ENCODE data around the gene PHF21B.

PHF21B gene

DNA sequence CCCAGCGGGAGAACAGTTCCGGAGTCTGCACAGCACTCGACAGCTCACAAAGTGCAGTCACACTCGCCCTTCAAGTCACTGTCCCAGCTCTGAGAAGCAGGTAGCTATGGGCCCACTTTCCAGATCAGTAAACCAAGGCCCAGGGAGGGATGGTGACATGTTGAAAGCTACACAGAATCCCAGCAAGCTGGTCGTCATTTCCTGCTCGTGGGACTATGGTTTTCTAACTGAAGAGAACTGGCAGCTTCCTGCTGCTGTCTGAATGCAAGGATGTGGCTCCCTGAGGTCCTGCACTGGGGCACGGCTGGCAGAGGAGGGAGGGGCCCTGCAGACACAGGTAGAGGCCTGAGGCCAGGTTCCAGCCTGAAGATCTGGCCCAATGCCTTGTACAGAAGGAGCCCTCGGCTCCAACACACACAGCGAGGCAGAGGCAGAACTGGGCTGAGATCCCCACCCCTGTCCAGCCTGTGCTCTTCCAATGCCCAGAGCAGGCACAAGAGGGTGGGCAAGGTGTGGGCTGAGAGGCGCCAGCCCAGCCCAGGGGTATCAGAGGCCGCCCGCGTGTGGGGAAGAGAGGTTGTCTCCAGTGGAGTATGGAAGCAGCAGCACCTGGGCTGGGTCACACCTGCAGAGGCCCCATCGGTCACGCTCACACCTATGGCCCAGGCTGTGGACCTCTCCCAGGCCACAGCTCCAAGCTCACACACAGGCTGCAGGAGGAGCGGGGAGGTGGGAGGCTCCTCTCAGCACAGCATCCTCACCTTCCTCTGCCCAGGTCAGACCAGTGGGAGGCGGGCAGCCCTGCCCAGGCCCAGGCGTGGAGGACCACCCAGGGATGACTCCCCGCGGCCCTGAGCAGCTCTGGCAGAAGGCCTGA lies 119.2 kb downstream of the PHF21B start:
- no peak for FAIRE-seq

DNA sequence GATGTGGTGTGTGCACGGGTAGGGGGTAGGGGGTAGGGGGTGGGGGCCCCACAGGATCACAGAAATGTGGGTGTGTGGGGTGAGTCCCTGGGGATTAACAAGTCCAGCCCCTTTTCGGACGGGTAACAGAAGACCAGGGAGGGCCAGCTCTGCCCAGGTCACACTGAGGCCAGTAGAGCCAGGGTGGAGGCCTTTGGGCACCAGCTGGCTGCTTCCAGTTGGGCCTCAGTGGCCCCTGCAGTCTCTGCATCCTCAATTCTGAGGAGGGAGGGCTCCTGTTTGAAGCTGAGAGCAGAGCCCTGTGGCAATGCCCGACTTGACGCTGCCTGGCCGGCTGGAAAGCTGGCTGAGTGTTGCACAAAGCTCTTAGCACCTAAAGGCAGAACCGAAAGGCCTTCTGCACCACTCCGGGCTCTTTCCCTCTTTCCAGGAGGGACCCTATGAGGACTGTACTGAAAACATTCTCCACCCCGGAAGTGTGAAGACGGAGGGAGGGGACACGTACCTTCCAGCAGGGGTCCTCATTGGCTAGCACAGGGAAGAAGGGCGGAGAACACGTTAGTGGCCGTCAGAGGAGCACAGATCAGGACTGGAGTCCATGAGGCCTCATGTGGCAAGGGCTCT lies 120.4 kb downstream of the PHF21B start:
- no peak for FAIRE-seq

DNA sequence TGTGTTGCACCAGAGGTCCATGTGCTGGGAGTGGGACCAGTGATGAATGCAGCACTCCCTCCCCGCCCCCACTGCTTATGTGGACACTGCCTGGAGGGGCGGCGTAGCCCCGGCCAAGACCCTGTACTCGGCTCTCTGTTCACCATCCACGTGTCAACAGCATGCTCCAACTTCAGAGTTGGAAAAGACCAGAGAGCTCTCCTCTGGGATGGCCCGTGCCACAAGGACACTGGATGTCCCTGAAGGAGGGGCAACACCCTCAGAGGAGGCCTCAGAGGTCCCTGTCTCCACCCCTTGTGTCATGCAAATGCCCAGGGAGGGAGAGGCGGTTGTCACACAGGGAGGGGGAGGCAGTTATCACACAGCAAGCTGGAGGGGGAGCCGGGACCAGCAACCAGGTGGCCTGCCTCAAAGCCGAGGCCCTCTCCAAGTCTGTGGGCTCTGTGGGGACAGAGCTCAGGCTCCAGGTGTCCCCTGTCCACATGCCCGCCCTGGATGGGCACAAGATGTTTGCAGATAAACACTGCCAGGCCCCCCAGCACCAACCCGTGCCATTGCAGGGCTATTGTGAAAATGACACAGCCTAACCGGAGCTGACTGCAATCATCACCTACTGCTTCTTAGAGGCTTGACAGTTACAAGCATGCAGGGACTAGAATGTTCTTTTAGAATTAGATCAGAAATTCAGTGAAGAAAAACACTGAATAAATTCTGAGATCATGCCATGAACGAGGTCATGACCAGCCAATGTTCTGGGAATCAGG lies 121.1 kb downstream of the PHF21B start:
- no peak for FAIRE-seq

DNA sequence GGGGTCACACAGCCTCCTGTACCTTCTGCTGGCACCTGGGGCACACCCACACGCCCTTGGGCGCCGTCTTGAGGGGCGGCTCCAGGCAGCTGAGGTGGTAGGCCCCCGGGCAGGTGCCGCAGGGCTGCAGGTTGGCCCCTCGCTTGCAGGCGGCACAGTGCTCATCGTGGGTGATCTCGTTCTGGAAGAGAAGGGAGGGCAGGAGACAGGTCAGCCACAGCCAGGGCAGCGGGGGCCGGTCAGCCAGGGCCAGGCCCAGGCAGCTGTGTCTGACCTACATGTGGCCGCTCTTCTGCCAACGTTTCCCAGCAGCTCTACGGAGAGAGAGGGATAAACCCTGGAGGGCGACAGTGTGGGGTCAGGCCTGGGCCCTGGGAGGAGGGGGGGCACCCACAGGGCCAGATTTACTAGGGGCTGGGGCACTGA lies 121.9 kb downstream of the PHF21B start:
- no peak for FAIRE-seq

DNA sequence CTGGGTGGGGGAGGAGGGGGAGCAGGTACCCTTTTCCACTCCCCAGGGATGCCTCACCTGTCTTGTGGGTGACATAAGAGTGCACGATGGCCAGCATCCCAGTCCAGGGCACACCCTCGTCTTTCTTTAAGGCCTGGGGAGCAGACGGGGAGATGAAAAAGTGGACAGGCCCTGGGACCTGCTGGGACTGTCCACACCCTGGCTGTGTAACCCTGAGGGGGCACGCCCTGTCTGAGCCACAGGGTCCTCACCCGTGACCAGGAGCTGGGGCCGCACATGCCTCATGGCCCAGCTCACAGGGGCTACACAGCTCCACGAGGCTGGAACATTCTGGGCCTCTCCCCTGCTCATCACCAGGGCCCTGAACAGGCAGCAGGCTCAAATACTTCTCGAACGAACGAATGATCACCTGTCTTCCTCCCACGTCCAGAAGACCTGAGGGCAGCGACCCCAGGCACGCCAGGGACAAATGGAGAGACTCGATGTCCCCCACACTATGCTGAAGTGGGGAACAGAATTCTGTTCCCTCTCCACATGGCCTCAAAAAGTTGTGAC lies 123.9 kb downstream of the PHF21B start:
- no peak for FAIRE-seq

DNA sequence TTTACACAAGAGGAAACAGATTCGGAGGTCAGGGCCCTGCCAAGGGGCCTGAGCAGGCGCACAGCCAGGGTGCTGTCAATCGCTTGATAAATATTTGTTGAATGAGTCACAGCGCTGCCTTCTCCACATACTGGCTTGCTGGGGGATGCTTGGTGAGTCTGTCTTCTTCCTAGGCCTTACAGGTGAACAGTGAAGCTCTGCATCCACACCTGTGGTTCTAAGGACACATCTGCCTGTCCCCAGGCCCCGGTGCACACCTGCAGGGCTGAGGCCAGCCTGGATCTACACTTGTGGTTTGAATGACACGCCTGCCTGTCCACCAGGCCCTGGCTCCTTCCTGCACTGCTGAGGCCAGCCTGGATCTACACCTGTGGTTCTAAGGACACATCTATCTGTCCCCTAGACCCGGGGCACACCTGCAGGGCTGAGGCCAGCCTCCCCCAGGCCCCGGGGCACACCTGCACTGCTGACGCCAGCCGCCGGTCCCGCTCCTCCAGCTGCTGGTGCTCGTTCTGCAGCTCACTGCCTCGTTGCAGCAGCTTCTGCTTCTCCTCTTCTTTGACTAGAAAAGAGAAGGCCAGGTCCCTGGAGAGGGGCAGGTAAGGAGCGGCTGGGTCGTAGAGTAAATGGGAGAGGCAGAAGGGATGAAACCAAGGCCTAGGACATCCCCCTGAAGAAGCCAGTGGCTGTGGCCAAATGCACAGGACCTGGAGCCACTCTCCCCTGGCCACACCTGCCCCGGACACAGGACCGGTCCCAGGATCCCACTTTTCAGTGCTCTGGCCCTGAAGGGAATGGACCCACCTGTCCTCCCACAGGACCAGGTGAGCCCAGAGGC lies 124.6 kb downstream of the PHF21B start:
- FAIRE-seq: no peak

DNA sequence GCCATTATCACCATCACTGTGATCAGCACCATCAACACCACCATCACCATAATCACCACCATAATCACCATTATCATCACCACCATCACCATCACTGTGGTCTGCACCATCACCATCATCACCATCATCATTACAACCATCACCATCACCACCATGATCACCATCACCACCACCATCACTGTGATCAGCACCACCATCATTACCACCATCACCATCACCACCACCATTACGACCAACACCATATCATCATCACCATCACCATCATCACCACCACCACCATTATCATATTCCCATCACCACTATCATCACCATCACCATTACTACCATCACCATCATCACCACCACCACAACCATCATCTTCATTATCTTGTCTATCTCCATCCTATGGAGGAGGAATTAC lies 125.2 kb downstream of the PHF21B start:
- FAIRE-seq: no peak

DNA sequence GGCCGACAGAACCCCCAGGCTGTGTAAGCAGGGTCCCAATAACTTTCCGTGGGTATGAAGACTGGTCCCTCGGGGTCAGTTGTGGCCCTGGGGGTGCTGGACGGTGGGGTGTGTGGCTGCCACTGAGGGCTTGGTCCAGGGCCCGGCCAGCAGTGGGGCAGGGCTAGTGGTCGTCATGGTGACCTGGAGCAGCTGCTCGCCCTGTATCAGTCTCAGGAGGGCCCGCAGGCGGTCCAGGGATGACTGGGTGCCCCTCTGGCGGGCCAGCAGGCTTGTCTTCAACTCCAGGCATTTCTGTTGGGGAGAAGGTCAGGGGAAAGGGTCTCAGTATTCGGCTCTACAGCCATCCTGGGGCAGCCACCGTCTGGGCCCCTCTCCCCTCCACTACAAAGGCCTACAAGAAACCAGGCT lies 126.8 kb downstream of the PHF21B start:
- no peak for FAIRE-seq

DNA sequence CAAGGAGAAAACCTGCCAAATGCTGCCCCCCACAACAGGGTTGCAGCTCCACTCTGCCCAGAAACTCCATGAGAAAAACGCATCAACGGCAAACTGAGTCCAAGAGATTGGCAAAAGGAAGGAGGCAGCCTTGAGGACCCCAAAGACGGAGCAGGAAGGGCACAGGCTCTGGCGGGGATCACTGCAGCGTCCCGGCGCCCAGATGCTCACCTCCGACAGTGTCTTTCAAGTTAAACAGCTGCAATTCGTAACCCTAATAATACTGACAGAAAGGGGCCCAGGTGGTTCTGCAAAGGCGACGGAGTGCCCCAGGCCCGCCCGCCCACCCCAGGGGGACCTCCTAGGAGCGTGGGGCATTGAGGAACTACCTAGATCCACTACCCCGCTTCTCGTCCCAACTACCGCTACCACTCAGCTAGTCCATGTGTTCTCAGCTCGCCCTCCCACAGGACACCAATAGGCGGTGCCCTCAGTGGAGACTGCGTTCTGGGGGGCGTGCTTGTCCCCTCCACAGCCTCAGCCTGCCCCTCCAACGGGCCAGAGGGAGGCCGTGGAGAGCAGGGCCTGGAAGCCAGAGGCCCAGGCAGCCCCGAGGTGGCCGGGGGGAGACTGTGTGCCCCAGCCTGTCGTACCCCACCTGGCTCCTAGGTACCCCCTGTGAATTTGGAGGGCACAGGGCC lies 127.4 kb downstream of the PHF21B start:
- no peak for FAIRE-seq

DNA sequence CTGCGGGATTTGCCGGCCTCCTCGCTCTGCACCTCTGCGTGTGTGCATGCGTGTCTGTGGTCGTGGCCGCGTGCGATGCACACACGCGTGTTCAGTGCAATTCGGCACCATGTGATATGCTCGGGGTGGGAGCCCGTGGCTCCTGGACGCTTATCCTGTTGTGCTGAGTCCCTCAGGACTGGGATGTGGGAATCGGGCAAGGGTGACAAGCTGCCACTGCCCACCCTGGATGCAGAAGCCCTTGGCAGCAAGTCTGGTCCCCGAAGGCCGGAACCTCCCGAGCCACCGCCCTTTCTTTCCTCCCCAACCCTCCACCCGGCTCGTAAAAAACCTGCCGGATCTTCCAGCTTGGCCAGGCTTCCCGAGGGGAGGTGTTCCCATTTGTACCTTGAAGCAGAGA lies 128.2 kb downstream of the PHF21B start:
- FAIRE-seq: no peak

DNA sequence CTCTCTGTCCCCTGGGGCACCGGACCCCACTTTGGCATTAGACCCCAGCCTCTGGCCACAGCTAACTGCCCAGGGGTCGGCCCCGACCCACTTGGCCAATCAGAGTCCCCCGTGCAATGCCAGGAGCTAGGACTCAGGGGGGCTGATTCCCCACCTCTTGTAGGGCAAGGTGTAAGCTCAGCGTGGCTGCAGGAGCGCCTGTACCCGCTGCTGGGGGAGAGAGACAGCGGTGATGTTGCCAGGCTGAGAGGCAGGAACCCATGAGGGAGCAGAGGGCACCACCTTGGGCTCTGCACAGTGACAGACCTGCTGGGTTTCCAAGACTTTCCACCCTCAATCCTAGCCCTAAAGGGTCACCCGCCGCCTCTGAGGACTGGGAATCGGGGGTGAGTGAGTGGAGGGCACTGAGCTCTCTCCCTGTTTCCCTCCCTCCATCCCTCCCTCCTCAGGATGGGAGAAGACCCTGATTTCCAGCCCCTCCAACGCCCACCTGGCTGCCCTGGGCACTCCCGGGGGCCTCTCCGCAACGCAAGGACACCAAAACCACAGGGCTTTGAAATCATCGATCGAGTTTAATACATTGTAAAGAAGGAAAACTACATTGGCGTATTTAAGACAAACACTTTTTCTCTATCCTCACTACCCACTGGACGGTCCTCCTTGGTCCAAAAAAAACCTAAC lies 129.1 kb downstream of the PHF21B start:
- FAIRE-seq: no peak

DNA sequence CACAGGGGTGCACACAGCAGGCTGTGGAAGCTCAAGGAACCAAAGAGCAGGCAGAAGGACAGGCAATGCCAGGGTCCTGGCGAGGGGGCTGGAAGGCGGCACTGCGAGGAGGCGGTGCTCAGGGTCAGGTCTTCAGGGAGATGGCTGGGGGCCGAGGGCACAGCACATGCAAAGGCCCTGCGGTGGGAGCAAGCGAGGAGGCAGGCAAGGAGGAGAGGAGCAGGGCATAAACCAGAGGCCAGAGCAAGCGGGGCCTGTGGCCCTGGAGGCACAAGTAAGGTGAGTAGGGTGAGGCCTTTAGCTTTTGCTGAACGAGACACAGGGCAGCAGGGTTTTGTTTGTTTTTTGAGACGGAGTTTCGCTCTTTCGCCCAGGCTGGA lies 130.5 kb downstream of the PHF21B start:
- FAIRE-seq: no peak

DNA sequence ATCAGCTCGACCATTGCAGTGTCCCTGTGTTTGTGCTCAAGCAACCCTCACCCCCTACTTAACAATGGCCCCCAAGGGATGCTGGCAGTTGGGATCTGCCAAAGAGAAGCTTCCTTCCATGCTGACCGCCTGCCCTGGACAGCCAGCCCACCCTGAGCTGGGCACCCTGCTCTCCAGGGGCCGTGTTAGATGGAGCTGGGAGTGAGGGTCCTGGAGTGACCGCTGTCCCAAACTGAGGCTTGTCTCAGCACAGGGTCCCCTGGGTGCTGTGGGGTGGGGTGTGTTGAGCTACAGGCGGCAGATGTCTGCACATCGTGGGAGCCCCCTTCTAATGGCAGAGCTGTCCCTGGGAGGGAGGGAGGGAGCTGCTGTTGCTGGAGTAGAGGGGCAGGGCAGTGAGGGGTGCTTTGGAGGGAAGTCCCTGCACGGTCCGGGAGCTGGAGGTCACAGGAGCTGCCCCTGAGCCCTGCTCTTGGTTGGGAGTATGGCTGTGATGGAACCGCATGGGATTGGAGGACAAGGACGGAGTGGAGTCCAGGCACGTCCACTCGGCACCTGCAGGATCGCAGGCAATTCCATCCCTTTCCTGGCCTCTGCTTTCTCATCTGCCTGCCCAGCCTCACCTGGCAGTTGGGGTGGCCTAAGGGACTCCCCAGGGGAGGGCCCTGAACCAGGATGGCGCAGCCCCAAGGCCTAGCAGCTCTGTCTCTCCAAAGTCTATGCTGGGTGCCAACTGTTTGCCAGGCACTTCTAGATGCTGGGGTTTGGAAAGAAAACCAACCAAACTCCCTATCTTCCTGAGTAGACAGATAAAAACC lies 131.1 kb downstream of the PHF21B start:
- FAIRE-seq: no peak

DNA sequence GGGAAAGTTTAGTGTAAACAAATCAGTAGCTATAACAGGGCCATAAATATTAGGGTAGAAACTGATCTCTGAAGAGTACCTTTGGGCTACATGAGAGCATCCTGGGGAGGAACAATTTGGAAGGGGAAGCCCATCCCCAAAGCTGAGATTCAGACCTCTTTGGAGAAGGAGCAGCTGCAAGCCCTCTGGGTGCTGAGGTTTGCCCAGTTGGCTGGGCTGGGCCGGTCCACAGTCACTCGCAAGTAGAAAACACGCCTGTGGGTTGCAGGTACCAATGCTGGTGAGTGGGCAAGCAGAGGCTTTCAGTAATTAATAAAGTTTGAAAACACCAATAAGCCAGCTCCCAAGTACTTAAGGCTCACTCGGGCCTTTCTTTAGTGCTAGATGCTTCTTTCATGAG lies 132.9 kb downstream of the PHF21B start:
- no peak for FAIRE-seq

DNA sequence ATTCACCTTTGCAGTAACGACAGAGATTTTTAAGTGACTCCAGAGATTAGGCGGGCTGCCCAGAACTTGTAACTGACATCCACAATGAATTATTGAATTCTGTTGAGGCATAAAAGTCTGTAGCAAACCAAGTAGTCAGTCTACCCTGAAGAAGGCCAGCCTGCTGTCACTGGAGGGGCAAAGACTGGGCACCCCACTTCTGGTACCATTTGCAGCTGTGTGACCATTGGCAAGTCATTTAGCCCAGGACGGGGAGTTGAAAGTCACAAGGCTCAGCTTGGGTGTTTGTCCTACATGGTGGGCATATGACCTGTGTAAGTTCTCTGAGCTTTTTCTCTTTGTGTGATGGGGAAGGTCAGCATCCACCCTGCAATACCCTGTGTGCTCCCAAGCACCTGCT lies 138.0 kb downstream of the PHF21B start:
- no peak for FAIRE-seq

DNA sequence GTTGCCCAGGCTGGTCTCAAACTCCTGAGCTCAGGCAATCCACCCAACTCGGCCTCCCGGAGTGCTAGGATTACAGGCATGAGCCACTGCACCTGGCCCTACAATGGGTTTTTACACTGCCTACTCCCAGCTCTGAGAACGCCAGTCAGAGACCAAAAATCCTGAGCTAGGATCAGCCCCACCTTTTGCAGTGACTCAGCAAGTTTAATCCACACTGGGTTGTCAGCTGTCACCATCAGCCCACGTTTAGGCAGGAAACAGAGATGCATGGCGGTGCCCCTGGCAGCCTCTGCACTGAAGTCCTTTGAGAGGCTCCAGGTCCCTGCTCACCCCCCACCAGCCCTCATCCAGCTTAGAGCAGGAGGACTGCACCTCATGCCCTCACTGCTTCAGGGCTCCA lies 139.8 kb downstream of the PHF21B start:
- no peak for FAIRE-seq

DNA sequence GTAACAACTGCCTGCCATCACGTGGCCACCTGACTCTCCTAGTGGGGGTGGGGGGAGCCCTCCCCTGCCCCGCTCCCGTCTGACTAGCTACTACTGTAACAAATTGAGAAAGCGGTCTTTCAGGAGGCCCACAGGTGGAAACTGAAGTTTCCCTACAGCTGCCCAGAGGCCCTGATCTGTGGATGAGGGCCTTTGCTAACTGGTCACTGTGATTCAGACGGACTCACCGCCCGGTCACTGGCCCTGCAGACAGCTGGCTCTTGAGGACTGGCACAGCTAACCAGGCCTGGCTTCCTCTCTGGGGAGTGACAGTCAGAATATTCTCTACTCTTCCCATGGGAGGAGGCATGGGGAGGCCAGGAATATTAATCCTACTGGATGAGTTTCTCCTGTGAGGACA lies 140.6 kb downstream of the PHF21B start:
- FAIRE-seq: no peak

DNA sequence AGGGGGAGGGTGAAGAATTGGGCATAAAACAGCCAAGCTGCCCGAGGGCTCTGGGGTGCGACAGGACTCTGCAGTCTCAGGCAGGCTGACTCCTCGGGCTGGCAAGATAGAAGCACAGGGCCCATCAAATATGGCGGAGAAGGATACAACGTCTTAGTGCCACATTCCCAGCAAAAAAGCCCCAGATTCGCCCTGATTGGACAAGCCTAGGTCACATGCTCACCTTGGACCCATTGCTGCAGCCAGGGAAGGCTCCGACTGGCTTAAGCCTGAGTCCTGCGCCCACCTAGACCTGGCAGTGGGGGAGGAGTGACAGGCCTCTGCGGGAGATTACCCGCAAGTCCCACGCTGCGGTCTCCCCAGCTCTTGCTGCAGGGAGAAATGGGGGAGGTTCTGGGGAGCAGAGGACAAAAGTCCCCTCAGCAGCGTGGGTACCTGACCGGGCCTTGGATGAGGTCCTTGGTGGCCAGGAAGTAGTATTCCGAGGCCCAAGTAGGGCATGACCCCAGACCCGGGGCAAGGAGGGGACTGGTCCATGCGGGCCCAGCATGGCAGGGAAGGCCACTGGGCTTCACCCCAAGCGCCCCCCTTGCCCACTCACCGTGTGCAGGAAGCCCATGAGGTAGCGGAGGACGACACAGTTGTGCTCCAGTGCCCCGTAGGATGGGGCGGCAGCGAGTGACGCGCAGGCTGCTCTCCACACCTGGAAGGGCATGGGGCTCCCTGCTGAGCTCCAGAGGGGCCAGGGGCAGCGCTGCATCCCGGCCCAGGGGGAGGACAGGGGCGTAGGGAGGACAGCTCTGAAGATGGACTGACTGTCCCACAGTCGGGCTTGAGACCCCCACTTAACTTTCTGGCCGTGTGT lies 144.4 kb downstream of the PHF21B start:
- no peak for FAIRE-seq

Measured in G401.6 (cell line).